ENCODE measurements around the gene TSLP. TPM values are rescaled to one million over a fixed set of nuclear protein-coding genes. Genes with fewer than 3 reads are reported as not detected.

The TSLP gene
- total and polyA plus RNA-seq, 2 of the 8 experiments (the other 6 are each of a cell fraction or from before 2014, with no cell fraction given): 0.39 to 1.9 TPM

DNA sequence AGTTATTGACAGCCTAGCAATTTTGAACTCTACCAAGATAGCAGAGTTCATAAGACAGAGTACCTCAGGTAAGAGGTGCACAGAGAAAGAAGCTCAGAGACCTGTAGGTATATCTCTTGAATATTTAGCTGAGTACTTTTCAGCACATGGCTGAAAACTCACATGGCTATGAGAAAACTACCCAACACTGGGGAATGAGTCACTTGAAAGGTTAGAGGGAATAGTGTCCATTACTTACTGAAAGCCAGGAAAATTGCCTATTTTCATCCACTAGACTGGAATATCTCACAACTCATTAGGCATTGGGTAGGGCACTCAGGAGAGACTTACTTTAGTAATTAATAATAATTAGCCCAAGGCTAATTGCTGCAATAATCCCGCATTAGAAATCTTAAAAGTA, 8.3 kb downstream of the TSLP start:
- Histone ChIP-seq H3K4ac (replicated peaks; ENCODE audit: insufficient read length, low read depth, low read length) (no peak overlapping the region), H2BK20ac (ENCODE audit: low read length) (no peak overlapping the region), H3K9me3 (ENCODE audit: insufficient read depth in 2 of 2, low read depth in 1 of 2, low read length in 1 of 2) (no peaks in the 10 kb centered on the region), H3K27me3 (replicated peaks in 1 of 4; ENCODE audit: control insufficient read depth in 3 of 4, extremely low read depth in 1 of 4, insufficient read depth in 3 of 4, low read length in 3 of 4) (no peaks in the 10 kb centered on the region; a peak in 1 of 7 replicates), H3K79me1 (ENCODE audit: low read depth, low read length) (no peaks in the 10 kb centered on the region), H3K79me2 (ENCODE audit: control insufficient read depth in 1 of 2, insufficient read depth in 2 of 2, low read length in 2 of 2) (no peaks in the 10 kb centered on the region), H3K27ac (ENCODE audit: low read depth, low read length) (no peak overlapping the region), H3K36me3 (ENCODE audit: control insufficient read depth in 2 of 4, insufficient read depth in 4 of 4, low read length in 3 of 4) (no peaks in the 10 kb centered on the region), H3K18ac (ENCODE audit: extremely low read depth, low read length) (no peak overlapping the region), H2AK5ac (ENCODE audit: low read depth, low read length) (no peak overlapping the region), H2BK5ac (ENCODE audit: low read depth, low read length) (no peak overlapping the region), H2BK12ac (ENCODE audit: low read depth, low read length) (no peak overlapping the region), H4K91ac (replicated peaks; ENCODE audit: insufficient read length, low read length) (no peak overlapping the region), H3K9ac (replicated peaks in 1 of 4; ENCODE audit: extremely low read depth in 1 of 4, low read depth in 3 of 4, low read length in 3 of 4) (no peak overlapping the region), H3K23ac (ENCODE audit: insufficient read length) (no peak overlapping the region), H3K23me2 (ENCODE audit: low read depth, low read length) (no peaks in the 10 kb centered on the region), H2BK120ac (replicated peaks; ENCODE audit: low read depth, low read length) (no peak overlapping the region), H2AFZ (ENCODE audit: low read length) (no peak overlapping the region), H4K5ac (ENCODE audit: insufficient read length, low read depth, low read length) (no peak overlapping the region), H3K4me3 (ENCODE audit: extremely low read depth in 1 of 4, insufficient read depth in 2 of 4, low read depth in 3 of 4, low read length in 4 of 4) (no peak overlapping the region), H3K14ac (ENCODE audit: insufficient read length) (no peak overlapping the region), H4K8ac (ENCODE audit: extremely low read depth, insufficient read depth, low read length) (no peak overlapping the region), H3K4me2 (ENCODE audit: insufficient read depth in 1 of 2, low read depth in 2 of 2, low read length in 2 of 2) (no peak overlapping the region), H3K4me1 (replicated peaks in 1 of 4; ENCODE audit: control insufficient read depth in 3 of 4, insufficient read depth in 4 of 4, low read length in 3 of 4) (no peaks in the 10 kb centered on the region), H4K20me1 (replicated peaks in 1 of 2; ENCODE audit: control insufficient read depth in 1 of 2, insufficient read depth in 2 of 2, low read length in 2 of 2) (no peaks in the 10 kb centered on the region), H3K56ac (replicated peaks; ENCODE audit: insufficient read length, low read depth, low read length) (no peak overlapping the region), H2BK15ac (ENCODE audit: low read length) (no peak overlapping the region)
- POLR2A ChIA-PET (ENCODE audit: partially characterized antibody): no interaction called here
- CTCF ChIA-PET (ENCODE audit: partially characterized antibody): no interaction called here
- WGBS, 2 experiments (ENCODE audit: extremely low coverage in 1 of 2, insufficient coverage in 1 of 2, insufficient read length in 1 of 2, insufficient replicate concordance in 2 of 2, low coverage in 1 of 2, low lambda C conversion rate in 2 of 2, missing lambda C conversion rate in 1 of 2): 89% methylated on average over 1 of the region's 1 CpG; no CpG with 5 or more reads in 1 of the 2 experiments
- DNase-seq (ENCODE audit: low read depth in 1 of 2, low spot score in 2 of 2): no peak
- TF ChIP-seq ZNF274 (IDR thresholded peaks at IDR 0.05; ENCODE audit: borderline replicate concordance, extremely low read depth, low read length): no peak
- TF ChIP-seq TEAD4 (IDR thresholded peaks at IDR 0.05; ENCODE audit: low read depth, low read length): no peak
- no peak for TF ChIP-seq HDAC6 (IDR thresholded peaks at IDR 0.05; ENCODE audit: low read depth, low read length)
- no peak for TF ChIP-seq YY1 (IDR thresholded peaks at IDR 0.05; ENCODE audit: low read depth, low read length)
- no peak for TF ChIP-seq MAX (IDR thresholded peaks at IDR 0.05)
- TF ChIP-seq SIX5 (IDR thresholded peaks at IDR 0.05; ENCODE audit: low read depth, low read length): no peak
- TF ChIP-seq RXRA (IDR thresholded peaks at IDR 0.05; ENCODE audit: insufficient read depth, low read depth, low read length): no peak
- no peak for TF ChIP-seq EGR1 (IDR thresholded peaks at IDR 0.05; ENCODE audit: borderline replicate concordance, low read depth, low read length)
- TF ChIP-seq SP4 (IDR thresholded peaks at IDR 0.05; ENCODE audit: low read length): no peak
- no peak for TF ChIP-seq POU5F1 (IDR thresholded peaks at IDR 0.05; ENCODE audit: low read depth, low read length)
- TF ChIP-seq SAP30 (IDR thresholded peaks at IDR 0.05; ENCODE audit: insufficient read depth, insufficient replicate concordance, low read length): no peak
- TF ChIP-seq TBP (IDR thresholded peaks at IDR 0.05; ENCODE audit: low read depth, low read length): no peak
- TF ChIP-seq SIN3A (conservative IDR thresholded peaks at IDR 0.05 in 1 of 2, IDR thresholded peaks at IDR 0.05 in 1 of 2; ENCODE audit: low read depth in 1 of 2, low read length in 2 of 2): no peak
- no peak for TF ChIP-seq RBBP5 (IDR thresholded peaks at IDR 0.05; ENCODE audit: borderline replicate concordance, low read depth, low read length)
- FAIRE-seq: no peak
